Activated CD4-positive, alpha-beta T cell treated with anti-CD3 and anti-CD28 coated beads, Interleukin-2, amount 10 ng/mL, durations not matched to agents 7 days and 5 days (primary cell): ENCODE data around the gene SLC35F4. TPM values are rescaled to one million over a fixed set of nuclear protein-coding genes. Genes with fewer than 3 reads are reported as not detected.

Experiments
- CTCF ChIA-PET: fragments of 350-600 bp; sonication (Branson Sonifier 250); formaldehyde crosslinking; loops from one replicate; lab custom pipeline; 2021; ENCODE audit warnings: antibody characterized with exemption; lab: Charles Lee
- POLR2A ChIA-PET: fragments of 350-600 bp; sonication (Branson Sonifier 250); formaldehyde crosslinking; loops from one replicate; lab custom pipeline; 2021; ENCODE audit warnings: antibody characterized with exemption; lab: Charles Lee
- DNase-seq: peaks from one replicate; pipeline ENCODE4 v3.0.0-alpha.2; 2020
- H3K27ac Mint-ChIP-seq: one replicate; pipeline ENCODE4 v1.8.0; 2021; ENCODE audit warnings: mild to moderate bottlenecking, moderate library complexity, mixed read lengths
- H3K27me3 Mint-ChIP-seq: one replicate; pipeline ENCODE4 v1.8.0; 2021; ENCODE audit warnings: mixed read lengths
- H3K36me3 Mint-ChIP-seq: one replicate; pipeline ENCODE4 v1.8.0; 2021; ENCODE audit warnings: low read depth, mixed read lengths
- H3K4me1 Mint-ChIP-seq: one replicate; pipeline ENCODE4 v1.8.0; 2021; ENCODE audit warnings: mixed read lengths
- H3K4me3 Mint-ChIP-seq: one replicate; pipeline ENCODE4 v1.8.0; 2021; ENCODE audit warnings: mild to moderate bottlenecking, moderate library complexity, mixed read lengths
- H3K9me3 Mint-ChIP-seq: one replicate; pipeline ENCODE4 v1.8.0; 2021; ENCODE audit warnings: mixed read lengths
- total RNA-seq, 2 experiments: library from RNA; stranded (reverse); gene quantifications; one replicate each; pipeline ENCODE4 v1.2.3, GENCODE V29; 2021

SLC35F4 gene
- total RNA-seq, 2 experiments from 2014 or later: not detected

- Mint-ChIP-seq H3K9me3 (no peaks in the 10 kb centered on the region), H3K4me3 (no peak overlapping the region), H3K4me1 (no peaks in the 10 kb centered on the region), H3K36me3 (no peaks in the 10 kb centered on the region), H3K27ac (no peak overlapping the region), H3K27me3 (no peaks in the 10 kb centered on the region)
- CTCF ChIA-PET: no interaction called here
- POLR2A ChIA-PET: no interaction called here
- no peak for DNase-seq
Observed at GRCh38 chr14:57845802-57846531, 19.9 kb downstream of the SLC35F4 start.

DNA sequence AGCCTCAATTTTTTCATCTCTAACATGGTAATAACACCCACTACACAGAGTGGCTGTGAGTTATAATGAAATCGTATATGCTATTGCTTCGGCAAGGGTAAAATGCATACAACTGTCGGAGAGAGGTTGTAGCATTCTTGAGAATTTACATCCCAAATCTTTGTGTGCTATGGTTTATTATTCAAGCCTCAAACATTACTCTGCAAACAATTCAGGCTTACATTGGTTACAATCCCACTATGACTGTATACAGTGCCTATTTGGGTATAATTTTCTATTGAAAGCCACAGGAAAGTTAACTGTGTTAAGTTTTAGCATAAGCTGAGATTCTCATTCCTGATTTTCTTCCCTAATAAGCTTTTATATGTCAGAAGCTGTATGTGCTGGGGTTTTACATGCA is 20.6 kb downstream of the SLC35F4 start:
- CTCF ChIA-PET: no interaction called here
- POLR2A ChIA-PET: no interaction called here
- H3K36me3 Mint-ChIP-seq: no peaks in the 10 kb centered on the region
- no peak overlapping the region for H3K27ac Mint-ChIP-seq
- no peak for DNase-seq
- H3K4me1 Mint-ChIP-seq: no peaks in the 10 kb centered on the region
- H3K27me3 Mint-ChIP-seq: no peaks in the 10 kb centered on the region
- H3K9me3 Mint-ChIP-seq: no peaks in the 10 kb centered on the region
- H3K4me3 Mint-ChIP-seq: no peak overlapping the region

- POLR2A ChIA-PET: no interaction called here
- no peak for DNase-seq
- Mint-ChIP-seq H3K4me1 (no peaks in the 10 kb centered on the region), H3K9me3 (no peaks in the 10 kb centered on the region), H3K4me3 (no peak overlapping the region), H3K27ac (no peak overlapping the region), H3K36me3 (no peaks in the 10 kb centered on the region), H3K27me3 (no peaks in the 10 kb centered on the region)
- CTCF ChIA-PET: no interaction called here
Observed at GRCh38 chr14:57837267-57837666, 28.6 kb downstream of the SLC35F4 start.

GRCh38 chr14:57835766-57836165 is 30.1 kb downstream of the SLC35F4 start:
- no peaks in the 10 kb centered on the region for H3K9me3 Mint-ChIP-seq
- H3K27ac Mint-ChIP-seq: no peak overlapping the region
- ChIA-PET POLR2A (no interaction called here), CTCF (no interaction called here)
- no peaks in the 10 kb centered on the region for H3K27me3 Mint-ChIP-seq
- no peak overlapping the region for H3K4me3 Mint-ChIP-seq
- H3K36me3 Mint-ChIP-seq: no peaks in the 10 kb centered on the region
- no peaks in the 10 kb centered on the region for H3K4me1 Mint-ChIP-seq
- no peak for DNase-seq

DNA sequence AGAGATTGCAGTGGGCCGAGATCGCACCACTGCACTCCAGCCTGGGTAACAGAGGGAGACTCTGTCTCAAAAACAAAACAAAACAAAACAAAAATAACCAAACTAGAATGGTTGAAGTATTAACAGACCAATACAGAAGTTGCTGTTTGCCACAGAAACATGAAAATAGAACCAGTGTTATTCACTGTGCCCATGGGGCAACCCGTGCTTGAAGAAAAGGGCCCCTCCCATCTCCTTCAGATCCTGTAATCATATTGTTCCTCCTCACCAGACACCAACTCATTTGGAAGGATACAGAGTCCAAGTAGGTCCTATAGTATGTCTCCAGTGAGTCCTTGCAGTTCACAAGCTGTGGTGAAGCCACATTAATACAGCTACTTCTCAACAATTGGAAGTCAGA is 30.9 kb downstream of the SLC35F4 start:
- Mint-ChIP-seq H3K4me3 (no peak overlapping the region), H3K36me3 (no peaks in the 10 kb centered on the region), H3K9me3 (no peaks in the 10 kb centered on the region), H3K27ac (no peak overlapping the region), H3K27me3 (no peaks in the 10 kb centered on the region), H3K4me1 (no peaks in the 10 kb centered on the region)
- ChIA-PET CTCF (no interaction called here), POLR2A (no interaction called here)
- DNase-seq: no peak

DNA sequence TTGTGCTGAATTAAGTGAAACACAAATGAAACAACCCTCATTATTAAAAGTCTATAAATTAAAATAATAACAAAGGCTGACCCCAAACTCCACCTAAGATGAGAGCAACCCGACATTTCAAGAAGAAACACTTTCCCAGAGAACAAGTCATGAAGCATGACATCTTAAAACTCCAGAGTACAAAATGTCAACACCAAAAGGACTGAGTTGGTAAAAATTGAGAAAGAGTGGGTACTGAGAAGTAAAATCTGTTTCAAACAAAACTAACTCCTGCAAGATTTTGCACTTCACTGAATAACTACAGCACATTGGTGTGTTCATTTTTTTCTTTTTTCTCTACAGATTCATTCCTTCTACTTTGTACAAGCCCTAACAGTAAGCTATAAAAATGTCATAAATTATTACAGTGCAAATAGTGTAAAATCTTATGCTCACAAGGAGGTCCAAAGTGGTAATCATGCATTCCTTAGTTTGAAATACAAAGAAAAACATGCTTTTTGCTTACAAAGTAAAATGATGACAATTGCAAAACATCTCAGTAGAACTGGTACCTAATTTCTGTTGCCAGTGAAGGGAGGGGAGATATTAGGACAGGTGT is 31.8 kb downstream of the SLC35F4 start:
- H3K4me3 Mint-ChIP-seq: no peak overlapping the region
- H3K9me3 Mint-ChIP-seq: no peaks in the 10 kb centered on the region
- no peaks in the 10 kb centered on the region for H3K27me3 Mint-ChIP-seq
- no peak overlapping the region for H3K27ac Mint-ChIP-seq
- no peaks in the 10 kb centered on the region for H3K4me1 Mint-ChIP-seq
- DNase-seq: no peak
- ChIA-PET CTCF (no interaction called here), POLR2A (no interaction called here)
- H3K36me3 Mint-ChIP-seq: no peaks in the 10 kb centered on the region

GRCh38 chr14:57833323-57833722 is 32.6 kb downstream of the SLC35F4 start:
- no peaks in the 10 kb centered on the region for H3K4me1 Mint-ChIP-seq
- POLR2A ChIA-PET: no interaction called here
- CTCF ChIA-PET: no interaction called here
- DNase-seq: no peak
- no peak overlapping the region for H3K4me3 Mint-ChIP-seq
- H3K36me3 Mint-ChIP-seq: no peaks in the 10 kb centered on the region
- H3K27me3 Mint-ChIP-seq: no peaks in the 10 kb centered on the region
- H3K9me3 Mint-ChIP-seq: no peaks in the 10 kb centered on the region
- no peak overlapping the region for H3K27ac Mint-ChIP-seq

DNA sequence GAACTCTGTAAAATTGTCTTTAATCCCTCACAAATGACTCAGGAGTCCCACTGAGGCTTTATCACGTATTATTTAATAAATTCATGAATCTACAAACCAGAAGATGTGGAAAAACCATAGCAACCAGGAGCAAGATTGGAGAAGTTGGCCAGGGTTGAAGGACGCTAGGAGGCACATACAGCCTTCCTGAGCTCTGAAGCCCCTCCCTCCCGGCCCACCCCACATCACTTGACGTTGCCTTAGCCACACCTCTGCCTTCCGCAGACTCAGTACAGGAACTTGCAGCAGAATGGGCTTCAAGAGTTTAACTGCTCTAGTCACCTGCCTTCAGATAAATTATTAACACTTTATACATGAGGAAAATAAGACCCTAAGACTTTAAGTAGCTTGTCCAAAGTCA is 33.9 kb downstream of the SLC35F4 start:
- CTCF ChIA-PET: no interaction called here
- Mint-ChIP-seq H3K27me3 (no peaks in the 10 kb centered on the region), H3K36me3 (no peaks in the 10 kb centered on the region), H3K4me1 (no peaks in the 10 kb centered on the region), H3K4me3 (no peak overlapping the region), H3K9me3 (no peaks in the 10 kb centered on the region), H3K27ac (no peak overlapping the region)
- DNase-seq: no peak
- POLR2A ChIA-PET: no interaction called here

DNA sequence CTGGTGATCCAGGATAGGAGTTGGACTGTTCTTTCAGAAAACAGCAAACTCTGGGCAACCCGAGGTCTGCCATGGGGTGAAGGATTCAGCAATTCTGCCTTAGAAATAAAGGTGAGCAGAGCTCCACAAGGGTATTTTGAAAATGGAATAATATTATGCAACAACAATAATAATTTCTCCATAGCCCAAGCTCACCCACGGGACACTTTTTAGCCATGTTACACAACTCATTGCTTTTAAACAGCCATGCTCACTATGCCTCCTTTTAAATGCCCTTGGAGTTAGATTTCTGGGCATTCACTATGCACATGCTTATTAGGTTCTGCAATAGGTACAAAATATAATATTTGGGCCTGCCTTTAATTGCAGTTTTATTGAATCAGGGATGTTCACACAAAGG is 37.2 kb downstream of the SLC35F4 start:
- H3K4me3 Mint-ChIP-seq: no peak overlapping the region
- ChIA-PET POLR2A (no interaction called here), CTCF (no interaction called here)

GRCh38 chr14:57823015-57823660 is 42.8 kb downstream of the SLC35F4 start:
- ChIA-PET CTCF (no interaction called here), POLR2A (no interaction called here)
- no peak for DNase-seq
- H3K9me3 Mint-ChIP-seq: no peaks in the 10 kb centered on the region
- no peak overlapping the region for H3K27ac Mint-ChIP-seq
- H3K27me3 Mint-ChIP-seq: peaks cover 4% of the 10 kb centered on the region
- H3K36me3 Mint-ChIP-seq: no peaks in the 10 kb centered on the region
- H3K4me1 Mint-ChIP-seq: no peaks in the 10 kb centered on the region
- H3K4me3 Mint-ChIP-seq: no peak overlapping the region

More for the DNA sequence above, 37.2 kb downstream of the SLC35F4 start:
- H3K27me3 Mint-ChIP-seq: peaks cover 2% of the 10 kb centered on the region
- no peak for DNase-seq
- H3K36me3 Mint-ChIP-seq: no peaks in the 10 kb centered on the region
- no peak overlapping the region for H3K27ac Mint-ChIP-seq
- H3K4me1 Mint-ChIP-seq: no peaks in the 10 kb centered on the region
- H3K9me3 Mint-ChIP-seq: no peaks in the 10 kb centered on the region

- Mint-ChIP-seq H3K4me3 (no peak overlapping the region), H3K36me3 (no peaks in the 10 kb centered on the region), H3K4me1 (no peaks in the 10 kb centered on the region), H3K9me3 (no peaks in the 10 kb centered on the region), H3K27me3 (peaks cover 4% of the 10 kb centered on the region), H3K27ac (no peak overlapping the region)
- no peak for DNase-seq
- POLR2A ChIA-PET: no interaction called here
- CTCF ChIA-PET: no interaction called here
Observed at GRCh38 chr14:57822081-57822480, 43.8 kb downstream of the SLC35F4 start.

- DNase-seq: no peak
- CTCF ChIA-PET: no interaction called here
- no peaks in the 10 kb centered on the region for H3K4me1 Mint-ChIP-seq
- H3K9me3 Mint-ChIP-seq: no peaks in the 10 kb centered on the region
- peaks cover 2% of the 10 kb centered on the region for H3K27me3 Mint-ChIP-seq
- no peaks in the 10 kb centered on the region for H3K36me3 Mint-ChIP-seq
- H3K27ac Mint-ChIP-seq: no peak overlapping the region
- POLR2A ChIA-PET: no interaction called here
- no peak overlapping the region for H3K4me3 Mint-ChIP-seq
Observed at GRCh38 chr14:57820581-57820980, 45.3 kb downstream of the SLC35F4 start.

DNA sequence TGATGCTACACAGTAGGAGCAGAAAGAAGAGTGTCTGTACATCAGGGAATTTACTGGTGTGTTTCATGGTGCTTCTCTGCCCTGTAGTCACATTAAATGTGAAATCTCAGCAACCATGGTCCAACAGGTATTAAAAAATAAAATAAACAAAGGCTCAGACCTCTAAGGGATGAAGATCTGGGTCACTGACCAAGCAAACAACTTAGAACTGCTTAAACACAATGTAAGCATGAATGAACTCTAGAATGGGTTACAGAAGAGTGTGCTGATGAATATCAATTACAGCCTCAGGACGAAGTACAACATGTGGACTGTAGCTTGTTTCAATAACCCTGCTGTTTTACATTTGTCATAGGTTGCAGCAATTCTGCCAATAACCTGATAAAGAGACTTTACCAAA is 47.4 kb downstream of the SLC35F4 start:
- DNase-seq: no peak
- Mint-ChIP-seq H3K9me3 (no peaks in the 10 kb centered on the region), H3K27ac (no peak overlapping the region), H3K36me3 (no peaks in the 10 kb centered on the region), H3K4me1 (no peaks in the 10 kb centered on the region), H3K4me3 (no peak overlapping the region), H3K27me3 (peaks cover 2% of the 10 kb centered on the region)
- ChIA-PET CTCF (no interaction called here), POLR2A (no interaction called here)
